Suppressor macrophage treated with lipopolysaccharide for 4 hours (primary cell): ENCODE data around the gene TWF2.

Experiments
- DNase-seq: peaks from one replicate; pipeline ENCODE4 v3.0.0-alpha.2; 2020

TWF2 gene

DNA sequence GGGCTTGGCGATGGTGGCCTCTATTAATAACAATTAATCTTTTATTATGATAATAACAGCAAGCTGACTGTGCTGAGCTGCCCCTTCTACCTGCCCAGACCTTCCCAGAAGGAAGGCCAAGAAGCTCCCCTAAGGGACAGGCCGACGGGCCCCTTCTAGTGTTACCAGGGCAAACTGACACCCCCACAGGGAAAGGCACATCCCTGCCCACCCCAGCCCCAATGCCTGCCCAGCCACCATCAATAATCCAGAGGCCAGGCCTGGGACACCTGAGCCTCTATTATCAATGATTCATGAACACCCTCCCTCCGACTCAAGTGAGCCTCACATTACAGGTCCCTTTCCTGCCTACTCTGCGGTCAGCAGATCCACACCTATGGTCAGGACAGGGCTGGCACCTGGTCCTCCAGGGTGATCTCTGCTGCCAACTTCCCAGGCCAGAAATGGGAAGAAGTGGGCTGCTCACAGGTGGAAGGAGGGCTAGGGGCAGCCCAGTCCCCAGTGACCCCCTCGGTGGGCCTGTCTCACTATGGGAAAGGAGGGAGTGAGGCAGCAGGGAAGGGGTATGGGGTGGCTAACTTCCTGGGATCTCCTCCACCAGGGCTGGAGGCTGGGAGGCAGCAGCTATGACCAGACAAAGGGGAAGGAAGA lies 1.8 kb downstream of the TWF2 start:
- DNase-seq, result no peak

DNA sequence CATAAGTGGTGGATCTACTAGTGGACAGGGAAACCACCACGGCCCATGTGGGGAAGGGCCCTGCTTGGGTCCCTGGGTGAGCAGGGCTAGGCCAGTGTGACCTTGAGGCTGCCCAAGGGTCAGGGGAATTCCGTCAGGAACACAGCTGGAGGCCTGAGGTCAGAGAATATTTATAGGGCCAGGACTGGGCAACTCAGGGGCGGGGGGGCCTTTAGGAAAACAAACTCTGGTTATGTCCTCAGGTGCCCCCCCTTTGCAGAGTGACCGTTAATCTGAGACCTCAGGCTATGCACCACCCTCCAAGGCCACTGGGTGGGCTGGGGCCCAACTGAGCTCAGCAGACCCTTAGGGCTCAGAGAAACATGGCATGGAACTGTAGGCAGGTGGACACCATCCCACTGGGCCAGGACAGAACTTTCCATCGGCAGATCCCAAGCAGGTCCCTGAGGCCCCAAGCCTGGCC lies 2.5 kb downstream of the TWF2 start:
- no peak for DNase-seq

DNA sequence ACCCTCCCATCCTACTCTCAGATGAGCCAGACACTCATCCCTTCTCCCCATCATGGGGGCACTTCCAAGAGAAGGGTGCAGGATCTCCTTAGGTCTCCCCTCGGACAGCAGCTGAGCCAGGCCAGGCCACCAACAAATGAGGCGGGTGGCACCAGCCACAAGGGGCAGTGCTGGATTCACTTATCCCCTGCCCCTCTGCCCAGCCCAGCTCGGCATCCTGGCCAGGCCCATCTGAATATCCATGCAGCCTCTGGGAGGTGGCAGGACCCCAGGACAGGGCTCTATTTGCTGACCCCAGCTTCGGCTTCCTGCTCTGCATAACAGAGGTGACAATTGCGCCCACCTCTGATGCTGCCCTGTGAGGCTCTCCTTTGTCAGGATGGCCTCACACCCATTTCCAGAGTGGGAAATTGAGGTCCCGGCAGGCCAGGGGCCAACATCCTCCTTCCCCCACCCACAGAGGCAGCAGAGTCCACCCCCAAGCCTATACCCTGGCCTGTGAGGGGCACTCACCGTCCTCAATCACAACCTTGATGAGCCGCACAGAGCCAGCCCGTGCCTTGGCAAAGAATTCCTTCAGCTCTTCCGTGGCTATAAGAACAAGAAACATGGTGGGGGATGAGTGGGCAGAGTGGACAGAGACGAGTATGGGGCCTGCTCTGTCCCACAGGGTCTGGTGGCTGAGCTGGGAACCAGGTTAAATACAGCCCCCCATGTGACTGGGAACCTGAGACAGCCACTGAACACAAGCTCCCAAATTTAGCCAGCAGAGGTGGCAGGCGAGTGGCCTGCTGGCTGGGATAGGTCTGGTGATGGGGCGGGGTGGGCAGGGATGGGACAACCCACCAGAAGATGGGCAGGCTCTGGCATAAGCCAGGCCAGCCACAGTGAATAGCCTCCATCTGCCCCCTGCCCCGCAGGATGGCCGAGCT lies 4.2 kb downstream of the TWF2 start:
- DNase-seq, result no peak

DNA sequence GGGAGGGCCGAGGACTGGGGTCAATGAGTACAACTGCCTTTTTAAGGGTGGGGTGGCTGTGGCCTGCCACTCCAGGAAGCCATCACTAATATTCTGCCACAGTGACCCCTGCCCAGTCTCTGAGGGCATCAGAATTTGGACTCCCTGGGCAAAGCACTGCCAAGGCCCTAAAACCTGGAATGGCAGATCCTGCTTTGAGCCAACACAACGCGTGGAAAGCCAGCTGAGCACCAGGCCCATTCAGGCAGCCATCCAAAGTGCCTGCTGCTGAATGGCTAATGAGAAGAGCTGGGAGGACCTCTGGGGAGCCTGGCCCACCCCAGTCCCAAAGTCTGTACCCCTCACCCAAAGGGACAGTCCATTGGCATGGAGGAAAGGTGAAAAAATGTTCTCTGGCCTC lies 5.0 kb downstream of the TWF2 start:
- DNase-seq, result no peak

DNA sequence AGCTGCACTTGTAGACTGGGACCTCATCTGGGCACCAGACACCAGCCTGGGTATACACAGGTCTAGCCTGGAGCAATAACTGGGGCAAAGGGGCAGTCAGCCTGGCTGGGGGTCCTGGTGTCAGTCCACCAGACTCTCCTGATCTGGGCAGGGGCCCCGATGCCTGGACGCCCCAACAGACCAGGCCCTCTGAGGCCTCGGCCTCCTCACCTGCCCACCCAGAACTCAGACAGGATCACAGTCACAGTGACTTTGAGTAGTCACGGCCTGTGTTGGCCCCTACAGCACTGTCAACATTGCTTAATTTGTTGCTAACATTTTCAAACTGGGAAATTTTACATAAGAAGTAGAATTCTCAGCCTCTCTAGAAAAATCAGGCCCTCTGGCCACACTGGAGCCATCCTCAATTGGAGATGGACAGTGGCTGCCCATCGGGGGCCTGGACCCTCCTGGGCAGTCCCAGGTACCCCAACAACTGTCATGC lies 5.8 kb downstream of the TWF2 start:
- no peak for DNase-seq

DNA sequence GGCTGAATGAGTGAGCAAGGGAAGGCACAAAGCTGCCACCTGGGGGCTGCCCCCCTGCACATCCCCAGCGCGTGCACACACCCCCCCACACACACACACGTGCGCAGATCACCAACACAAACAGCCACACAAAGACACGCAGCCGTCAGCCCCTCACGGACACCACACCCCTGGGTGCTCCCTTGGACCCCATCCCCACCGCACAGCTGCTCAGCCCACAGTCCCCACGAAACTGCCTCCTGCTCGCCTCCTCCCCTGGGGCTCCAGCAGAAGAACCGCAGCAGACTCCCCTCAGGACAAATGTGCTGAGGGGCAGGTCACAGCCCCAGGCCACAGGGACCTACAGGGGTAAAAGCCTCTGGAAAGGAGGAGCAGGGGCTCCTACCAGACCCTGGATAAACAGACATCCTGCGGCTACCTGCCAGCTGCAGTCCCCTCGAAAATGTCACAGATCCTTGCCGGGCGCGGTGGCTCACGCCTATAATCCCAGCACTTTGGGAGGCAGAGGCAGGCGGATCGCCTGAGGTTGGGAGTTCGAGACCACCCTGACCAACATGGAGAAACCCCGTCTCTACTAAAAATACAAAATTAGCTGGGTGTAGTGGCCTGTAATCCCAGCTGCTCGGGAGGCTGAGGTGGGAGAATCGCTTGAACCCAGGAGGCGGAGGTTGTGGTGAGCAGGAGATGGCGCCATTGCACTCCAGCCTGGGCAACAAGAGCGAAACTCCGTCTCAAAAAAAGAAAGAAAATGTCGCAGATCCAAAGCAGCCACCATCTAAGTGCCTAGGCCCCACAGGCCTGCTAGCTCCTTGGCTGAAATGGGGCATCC lies 6.5 kb downstream of the TWF2 start:
- DNase-seq, result no peak

DNA sequence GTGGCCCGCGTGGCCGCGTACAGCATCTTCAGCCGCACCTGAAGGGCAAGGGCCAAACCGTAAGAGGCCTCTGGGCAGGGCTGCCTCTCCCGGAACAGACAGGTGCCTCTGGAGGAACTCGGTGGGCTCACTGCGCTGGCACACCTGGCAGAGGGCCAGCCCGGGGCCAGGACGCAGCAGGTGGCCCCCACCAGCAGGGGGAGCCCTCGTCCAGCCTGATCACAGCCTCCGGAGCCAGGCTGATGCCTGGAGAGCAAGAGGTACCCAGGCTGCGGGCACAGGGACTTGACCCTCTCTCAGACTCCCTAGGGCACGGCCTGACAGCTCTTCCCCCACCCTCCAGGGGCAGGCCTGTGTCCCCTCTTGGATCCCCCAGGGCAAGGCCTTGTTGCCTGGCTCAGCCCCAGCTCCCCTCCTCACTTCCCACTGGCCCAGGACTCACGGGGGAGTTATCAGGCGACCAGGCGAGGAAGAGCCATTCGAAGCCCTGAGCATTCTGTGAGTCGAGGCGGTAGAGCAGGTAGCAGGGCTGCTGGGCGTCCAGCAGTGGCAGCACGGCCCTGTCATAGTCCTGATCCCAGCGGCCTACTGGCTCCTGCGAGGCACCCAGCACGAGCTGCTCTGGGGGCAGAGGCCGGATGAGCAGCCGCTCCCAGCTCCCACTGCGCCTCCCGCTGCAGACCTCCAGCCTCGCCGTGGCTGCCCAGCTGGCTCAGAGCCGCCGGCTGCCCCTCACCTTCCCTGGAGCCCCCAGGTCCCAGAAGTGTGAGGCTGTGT lies 7.3 kb downstream of the TWF2 start:
- DNase-seq, result peak; percentile 91

DNA sequence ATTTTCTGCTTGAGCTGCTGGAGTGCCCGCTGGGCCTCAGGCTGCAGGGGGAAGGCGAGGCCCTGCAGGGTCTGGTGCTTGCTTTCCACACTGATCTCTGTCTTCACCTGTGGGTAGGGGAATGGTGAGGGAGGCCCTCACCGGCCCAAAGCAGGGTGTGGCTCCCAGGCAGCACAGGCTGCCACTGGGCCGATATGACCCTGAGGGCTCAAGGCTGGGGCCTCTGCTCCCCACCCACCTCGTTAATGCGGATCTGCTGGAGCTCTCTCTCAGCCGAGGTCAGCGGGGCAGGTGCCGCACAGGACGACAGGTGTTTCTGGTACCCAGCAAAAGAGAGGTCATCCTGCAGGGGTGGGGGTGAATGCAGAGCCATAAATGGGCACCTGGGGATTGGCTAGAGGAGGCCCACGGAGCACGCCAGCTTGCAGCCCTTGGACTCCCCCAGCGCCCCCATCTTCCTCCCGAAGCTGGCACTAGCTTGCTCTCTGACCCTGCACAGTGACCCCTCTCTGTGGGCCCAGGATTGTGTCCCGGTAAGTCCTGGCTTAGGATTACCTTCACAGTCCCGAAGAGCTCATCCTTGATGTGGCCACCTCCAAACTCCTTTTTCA lies 8.0 kb downstream of the TWF2 start:
- DNase-seq, result no peak

DNA sequence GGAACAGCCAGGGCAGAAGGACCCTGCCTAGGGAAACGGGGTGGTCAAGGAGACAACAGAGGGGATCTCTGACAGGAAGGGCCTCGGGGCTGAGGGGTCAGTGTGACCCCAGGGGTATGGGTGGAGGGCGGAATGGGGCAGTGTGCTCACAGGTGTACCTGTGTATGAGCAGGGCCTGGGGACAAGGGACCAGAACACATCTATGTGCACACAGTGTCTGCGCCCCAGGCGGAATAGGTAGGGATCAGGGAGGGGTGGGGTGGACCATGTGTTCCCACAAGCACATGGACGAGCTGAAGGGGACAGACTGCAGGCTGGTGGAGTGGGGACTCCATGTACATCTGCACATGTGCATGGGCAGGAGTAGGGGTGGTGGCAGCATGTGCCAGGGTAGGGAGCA lies 8.5 kb downstream of the TWF2 start:
- no peak for DNase-seq

DNA sequence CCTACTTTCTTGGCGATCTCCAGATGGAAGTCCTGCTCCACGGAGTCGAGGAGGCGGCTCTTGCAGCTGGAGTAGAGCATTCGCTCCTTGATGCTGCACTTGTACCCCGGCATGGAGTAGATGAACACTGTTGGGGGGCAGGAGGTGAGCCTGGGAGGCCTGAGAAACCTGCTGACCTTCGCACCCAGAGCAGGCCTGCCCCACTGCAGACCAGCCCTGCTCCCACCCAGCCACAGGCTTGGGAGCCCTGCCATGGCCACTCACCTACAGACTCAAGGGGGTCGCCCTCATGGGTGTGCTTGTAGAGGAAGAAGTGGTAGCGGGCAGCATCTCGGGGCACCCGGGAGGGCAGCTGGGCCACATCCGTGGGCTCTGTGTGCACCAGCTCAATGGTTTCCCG lies 9.3 kb downstream of the TWF2 start:
- no peak for DNase-seq

DNA sequence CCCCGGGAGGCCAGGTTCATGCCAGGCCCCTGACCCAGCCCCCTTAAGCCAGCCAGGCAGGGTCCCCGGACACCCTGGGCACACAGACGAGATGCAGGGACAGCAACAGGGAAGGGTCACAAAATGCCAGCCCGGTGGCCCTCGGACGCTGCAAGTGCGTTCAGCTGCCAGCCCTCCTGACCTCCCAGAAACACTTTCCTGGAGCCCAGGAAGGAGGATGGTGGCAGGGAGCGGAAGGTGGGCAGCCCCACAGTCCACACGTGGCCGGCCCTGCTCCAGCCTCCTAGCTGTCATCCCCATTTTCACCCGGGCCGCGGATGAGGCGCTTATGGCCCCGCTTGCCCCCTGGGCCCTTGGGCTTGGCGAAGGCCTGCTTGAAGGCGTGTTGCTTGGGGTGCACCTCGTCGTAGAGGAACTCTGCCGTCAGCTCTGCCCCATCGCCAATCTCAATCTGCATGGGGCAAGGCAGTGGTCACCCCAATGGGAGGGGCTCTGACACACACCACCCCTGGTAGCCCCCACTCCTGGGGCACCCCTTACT lies 10.1 kb downstream of the TWF2 start:
- no peak for DNase-seq

DNA sequence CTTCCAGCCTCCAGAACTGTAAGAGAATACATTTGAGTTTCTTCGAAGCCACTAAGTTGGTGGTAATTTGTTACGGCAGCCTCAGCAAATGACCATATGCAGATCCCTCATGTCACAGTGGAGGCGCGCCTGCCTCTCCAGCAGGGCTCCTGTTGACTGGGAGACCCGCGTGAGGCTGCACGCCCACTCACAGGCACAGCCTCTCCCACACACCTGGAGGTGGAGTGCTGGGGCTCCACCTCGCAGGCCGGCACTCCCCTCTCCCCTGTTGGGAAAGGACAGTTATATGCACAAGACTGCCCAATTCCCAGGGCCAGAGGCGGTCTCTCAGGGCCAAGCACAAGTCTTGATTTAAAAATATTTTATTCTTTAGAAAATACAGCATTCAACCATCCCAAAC lies 10.7 kb downstream of the TWF2 start:
- no peak for DNase-seq

DNA sequence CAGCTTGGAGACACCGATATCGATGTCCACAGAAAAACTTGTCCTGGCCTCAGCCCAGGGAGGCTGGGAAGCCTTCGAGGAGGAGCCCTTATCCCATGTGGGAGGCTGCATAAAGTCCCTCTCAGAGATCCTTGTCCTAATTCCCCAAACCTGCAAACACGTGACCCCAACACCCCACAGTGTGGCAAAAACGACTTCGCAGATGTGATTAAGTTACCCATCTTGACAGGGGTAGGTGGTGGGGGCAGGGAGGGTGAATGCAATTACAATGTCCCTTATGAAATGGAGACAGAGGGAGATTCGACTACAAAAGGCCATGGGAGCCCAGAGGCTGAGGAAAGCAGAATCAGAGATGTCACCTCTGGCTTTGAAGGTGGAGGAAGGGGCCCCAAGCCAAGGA lies 11.2 kb downstream of the TWF2 start:
- DNase-seq, result no peak

DNA sequence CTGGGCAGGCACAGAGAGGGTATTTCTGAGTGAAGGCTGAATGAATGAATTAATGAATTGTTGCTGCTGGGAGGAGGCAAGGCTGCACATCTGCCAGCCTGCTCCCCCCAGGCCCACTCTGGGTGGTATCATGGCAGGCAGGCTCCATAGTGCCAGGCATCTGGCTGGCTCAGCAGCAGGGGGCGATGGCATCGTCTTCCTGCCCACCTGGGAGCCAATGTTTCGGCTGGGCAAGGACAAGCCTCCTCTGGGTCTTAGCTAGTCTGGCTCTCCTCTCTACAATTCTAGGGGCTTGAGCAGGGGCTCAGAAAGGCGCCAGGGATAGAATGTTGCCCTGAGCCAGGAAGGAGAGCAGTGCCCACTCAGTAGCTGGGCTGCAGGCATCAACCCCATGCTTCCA lies 11.8 kb downstream of the TWF2 start:
- no peak for DNase-seq

DNA sequence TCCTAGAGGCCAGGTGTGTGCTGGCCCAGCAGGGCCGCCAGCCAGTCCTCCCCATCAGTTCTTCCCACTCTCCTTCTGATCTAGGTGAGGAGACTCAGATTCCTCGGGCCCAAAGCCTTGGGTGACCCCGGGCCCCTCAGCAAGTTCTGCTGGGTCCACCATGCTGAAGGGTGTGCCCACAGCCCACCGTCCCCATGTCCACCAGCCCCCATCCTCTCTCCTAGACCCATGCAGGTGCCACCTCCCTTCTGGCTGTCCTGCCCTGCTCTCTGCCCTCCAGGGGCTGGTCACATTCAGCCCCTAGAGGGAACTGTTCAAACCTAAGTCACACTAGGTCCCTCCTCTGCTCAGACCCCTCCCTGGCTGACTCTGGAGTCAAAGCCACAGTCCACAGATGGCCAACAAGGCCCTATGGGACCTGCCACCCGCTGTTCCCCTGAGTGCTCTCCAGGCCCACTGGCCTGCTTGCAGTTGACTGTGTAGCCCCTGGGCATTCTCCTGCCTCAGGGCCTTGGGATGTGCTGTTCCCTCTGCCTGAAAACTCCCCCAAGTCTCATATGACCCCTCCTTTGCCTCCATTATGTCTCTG lies 12.6 kb downstream of the TWF2 start:
- DNase-seq, result no peak

DNA sequence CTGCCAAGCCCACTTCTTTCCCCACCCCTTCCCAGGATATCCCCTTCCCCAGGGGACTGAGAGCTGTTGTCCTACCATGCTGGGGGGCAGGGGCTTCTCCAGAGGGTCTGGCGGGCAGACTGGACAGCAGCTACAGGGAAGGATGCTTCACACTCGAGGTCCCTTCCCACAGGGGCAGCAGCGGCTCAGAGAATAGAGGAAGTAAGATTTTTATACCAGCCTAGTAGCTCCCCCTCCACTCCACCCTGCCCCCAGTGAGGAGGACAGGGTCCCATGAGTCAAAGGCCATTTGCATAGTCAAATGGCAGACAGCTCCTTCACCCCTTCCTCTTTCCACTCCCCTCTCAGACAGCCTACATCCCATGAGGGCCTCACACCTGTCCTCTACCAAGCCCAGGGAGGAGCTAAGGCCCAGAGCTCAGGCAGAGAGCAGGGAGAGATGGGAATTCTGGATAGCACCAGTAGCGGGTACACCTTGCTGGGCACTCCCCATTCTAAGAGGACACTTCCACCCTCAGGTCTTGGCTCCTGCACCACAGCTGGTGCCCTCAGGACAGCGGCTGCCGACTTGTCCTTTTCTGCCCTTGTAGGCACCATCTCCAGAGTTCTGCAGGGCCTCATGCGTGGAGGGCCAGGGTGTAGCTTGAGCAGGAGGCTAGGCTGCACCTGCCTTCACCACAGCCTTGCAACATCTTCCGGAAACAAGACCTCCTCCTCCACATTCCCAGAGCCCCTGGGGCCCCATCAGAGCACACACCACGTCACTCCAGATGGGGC lies 13.3 kb downstream of the TWF2 start, which contains the start of gene TLR9:
Gene TLR9 (minus strand): TSS at position 194 of the 777 bp plus-strand sequence. CDS start 116 bp downstream, at position 78.
- peak; percentile 74 for DNase-seq

DNA sequence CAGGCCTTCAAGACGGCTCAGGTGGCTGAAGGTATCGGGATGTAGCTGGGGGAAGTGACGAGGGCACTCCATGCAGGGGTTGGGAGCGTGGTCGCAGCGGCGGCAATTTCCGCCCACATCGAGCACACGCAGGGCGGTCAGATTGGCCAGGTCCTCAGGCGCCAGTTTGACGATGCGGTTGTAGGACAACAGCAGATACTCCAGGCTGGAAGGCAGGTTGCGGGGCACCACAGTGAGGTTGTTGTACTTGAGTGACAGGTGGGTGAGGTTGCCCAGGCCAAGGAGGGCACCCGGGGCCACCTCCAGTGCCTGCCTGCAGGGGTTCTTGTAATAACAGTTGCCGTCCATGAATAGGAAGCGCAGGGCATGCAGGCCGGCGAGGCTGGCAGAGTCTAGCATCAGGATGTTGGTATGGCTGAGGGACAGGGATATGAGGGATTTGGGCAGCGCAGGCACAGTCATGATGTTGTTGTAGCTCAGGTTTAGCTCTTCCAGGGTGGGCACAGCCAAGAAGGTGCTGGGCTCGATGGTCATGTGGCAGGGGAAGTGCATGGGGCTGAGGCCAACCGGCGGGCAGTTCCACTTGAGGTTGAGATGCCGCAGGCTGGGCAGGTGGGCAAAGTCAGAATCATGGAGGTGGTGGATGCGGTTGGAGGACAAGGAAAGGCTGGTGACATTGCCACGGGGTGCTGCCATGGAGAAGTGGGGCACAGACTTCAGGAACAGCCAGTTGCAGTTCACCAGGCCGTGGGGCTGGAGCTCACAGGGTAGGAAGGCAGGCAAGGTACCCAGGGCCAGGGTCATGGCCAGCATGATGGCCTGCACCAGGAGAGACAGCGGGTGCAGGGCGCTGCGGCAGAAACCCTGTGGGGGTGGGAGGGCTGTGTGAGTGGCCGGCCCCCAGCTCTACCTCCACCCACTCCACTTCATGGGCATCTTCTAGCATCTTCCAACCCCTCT lies 15.2 kb downstream of the TWF2 start:
- no peak for DNase-seq

DNA sequence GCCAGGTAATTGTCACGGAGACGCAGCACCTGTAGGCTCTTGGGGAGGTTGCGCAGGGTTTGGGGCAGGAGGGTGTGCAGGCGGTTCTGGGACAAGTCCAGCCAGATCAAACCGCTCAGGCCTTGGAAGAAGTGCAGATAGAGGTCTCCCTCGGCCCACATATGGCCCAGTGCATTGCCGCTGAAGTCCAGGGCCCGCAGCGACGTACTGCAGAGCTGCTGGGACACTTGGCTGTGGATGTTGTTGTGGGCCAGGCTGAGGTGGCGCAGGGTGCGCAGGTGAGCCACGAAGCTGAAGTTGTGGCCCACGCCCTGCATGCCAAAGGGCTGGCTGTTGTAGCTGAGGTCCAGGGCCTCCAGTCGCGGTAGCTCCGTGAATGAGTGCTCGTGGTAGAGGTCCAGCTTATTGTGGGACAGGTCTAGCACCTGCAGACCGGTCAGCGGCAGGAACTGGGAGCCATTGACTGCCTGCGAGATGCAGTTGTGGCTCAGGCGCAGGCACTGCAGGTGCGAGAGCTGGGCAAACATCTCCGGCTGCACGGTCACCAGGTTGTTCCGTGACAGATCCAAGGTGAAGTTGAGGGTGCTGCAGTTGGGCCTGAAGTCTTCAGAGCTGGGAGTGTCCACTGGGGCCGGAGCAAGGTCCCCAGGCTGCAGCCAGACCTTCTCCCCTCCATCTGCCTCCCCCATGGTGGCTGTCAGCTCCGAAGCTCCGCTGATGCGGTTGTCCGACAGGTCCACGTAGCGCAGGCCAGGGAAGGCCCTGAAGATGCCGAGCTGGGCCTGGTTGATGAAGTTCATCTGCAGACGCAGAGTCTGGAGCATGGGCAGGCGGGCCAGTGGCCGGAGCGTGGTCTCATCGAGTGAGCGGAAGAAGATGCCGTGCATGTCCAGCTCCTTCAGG lies 16.4 kb downstream of the TWF2 start:
- DNase-seq, result no peak
